HUES48 (cell line): Measurements from ENCODE around the gene CNPY4.

Experiments
- H3K27ac ChIP-seq: one replicate; pipeline ENCODE4 v1.7.0; 2013; ENCODE audit warnings: low read depth, low read length, inconsistent platforms
- H3K27me3 ChIP-seq: 2 replicates; pipeline ENCODE4 v1.6.1; 2013; ENCODE audit warnings: mild to moderate bottlenecking, low read length; ENCODE audit not compliant: control insufficient read depth, insufficient read depth
- H3K36me3 ChIP-seq: 2 replicates; pipeline ENCODE4 v1.6.1; 2013; ENCODE audit warnings: low read length; ENCODE audit not compliant: control insufficient read depth, insufficient read depth
- H3K4me1 ChIP-seq: 2 replicates; pipeline ENCODE4 v1.6.1; 2013; ENCODE audit warnings: mild to moderate bottlenecking, low read length; ENCODE audit not compliant: control insufficient read depth, insufficient read depth
- H3K4me3 ChIP-seq: 2 replicates; pipeline ENCODE4 v1.5.1; 2013; ENCODE audit warnings: mild to moderate bottlenecking, low read depth, low read length
- H3K9ac ChIP-seq: 2 replicates; pipeline ENCODE4 v1.6.1; 2013; ENCODE audit warnings: mild to moderate bottlenecking, low read depth, low read length, moderate library complexity
- H3K9me3 ChIP-seq: 2 replicates; pipeline ENCODE4 v1.6.1; 2013; ENCODE audit warnings: low read length; ENCODE audit not compliant: control insufficient read depth, insufficient read depth

CNPY4 gene

DNA sequence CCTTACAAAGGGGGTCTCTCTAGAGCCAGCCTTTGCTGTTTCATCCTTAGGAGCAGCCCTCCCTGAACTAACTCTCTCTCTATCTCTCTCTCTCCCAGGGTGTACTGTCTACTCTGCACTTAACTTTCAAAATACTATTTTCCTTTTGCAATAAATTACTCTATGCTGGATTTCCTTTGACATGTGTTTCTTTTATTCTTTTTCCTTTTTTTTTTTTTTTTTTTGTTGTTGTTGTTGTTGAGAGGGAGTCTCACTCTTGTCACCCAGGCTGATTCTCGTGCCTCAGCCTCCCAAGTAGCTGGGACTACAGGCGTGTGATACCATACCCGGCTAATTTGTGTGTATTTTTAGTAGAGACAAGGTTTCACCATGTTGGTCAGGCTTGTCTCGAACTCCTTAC is 36.5 kb upstream of the CNPY4 start:
- Histone ChIP-seq H3K27ac (peak overlapping the region; percentile 88), H3K4me3 (peak overlapping the region; percentile 88)

GRCh38 chr7:100085515-100085914 is 33.9 kb upstream of the CNPY4 start:
- Histone ChIP-seq H3K4me3 (no peak overlapping the region), H3K36me3 (peaks cover 4% of the 10 kb centered on the region), H3K9ac (no peak overlapping the region), H3K9me3 (no peaks in the 10 kb centered on the region), H3K4me1 (peaks cover 17% of the 10 kb centered on the region), H3K27me3 (no peaks in the 10 kb centered on the region), H3K27ac (no peak overlapping the region)

More for the DNA sequence above, 36.5 kb upstream of the CNPY4 start:
- no peaks in the 10 kb centered on the region for H3K9me3 ChIP-seq
- peak overlapping the region; percentile 60; the same call in 1 of the 2 replicates for H3K9ac ChIP-seq
- H3K4me1 ChIP-seq = peaks cover 16% of the 10 kb centered on the region
- H3K27me3 ChIP-seq = no peaks in the 10 kb centered on the region
- peaks cover 21% of the 10 kb centered on the region for H3K36me3 ChIP-seq

- H3K9ac ChIP-seq = no peak overlapping the region
- H3K4me3 ChIP-seq = no peak overlapping the region
- H3K4me1 ChIP-seq = peaks cover 17% of the 10 kb centered on the region
- no peaks in the 10 kb centered on the region for H3K9me3 ChIP-seq
- no peaks in the 10 kb centered on the region for H3K27me3 ChIP-seq
- peak overlapping the region; percentile 91 for H3K27ac ChIP-seq
- H3K36me3 ChIP-seq = peaks cover 21% of the 10 kb centered on the region
Observed at GRCh38 chr7:100087055-100087750, 32.2 kb upstream of the CNPY4 start.

DNA sequence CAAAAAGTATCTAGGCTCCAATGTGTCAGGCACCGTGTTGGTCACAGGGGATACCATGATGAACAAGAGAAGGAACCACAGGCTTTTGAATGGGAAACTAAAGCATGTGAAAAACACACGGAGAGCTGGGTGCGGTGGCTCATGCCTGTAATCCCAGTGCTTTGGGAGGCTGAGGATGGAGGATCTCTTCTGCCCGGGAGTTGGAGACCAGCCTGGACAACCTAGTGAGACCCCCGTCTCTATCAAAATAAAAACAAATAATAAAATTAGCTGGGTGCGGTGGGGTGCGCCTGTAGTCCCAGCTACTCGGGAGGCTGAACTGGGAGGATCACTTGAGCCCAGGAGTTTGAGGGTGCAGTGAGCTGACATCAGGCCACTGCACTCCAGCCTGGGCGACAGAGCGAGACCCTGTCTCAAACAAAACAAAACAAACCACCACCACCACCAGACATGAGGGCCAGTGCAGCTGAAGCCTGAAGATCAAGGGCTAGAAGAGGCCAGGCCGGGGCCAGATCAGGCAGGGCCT is 31.3 kb upstream of the CNPY4 start:
- Histone ChIP-seq H3K27me3 (no peaks in the 10 kb centered on the region), H3K4me3 (peak overlapping the region; percentile 95), H3K27ac (peak overlapping the region; percentile 91), H3K36me3 (peaks cover 30% of the 10 kb centered on the region), H3K9me3 (no peaks in the 10 kb centered on the region), H3K9ac (peak overlapping the region; percentile 61), H3K4me1 (peaks cover 11% of the 10 kb centered on the region)

- Histone ChIP-seq H3K4me3 (peak within 1 kb of the TSS; percentile 95), H3K36me3 (peaks cover 37% of the 10 kb centered on the region), H3K9me3 (no peaks in the 10 kb centered on the region), H3K9ac (peak within 1 kb of the TSS; percentile 91), H3K27me3 (no peaks in the 10 kb centered on the region), H3K4me1 (peaks cover 7% of the 10 kb centered on the region; the same call in 1 of the 2 replicates), H3K27ac (peak within 1 kb of the TSS; percentile 91)
Observed at GRCh38 chr7:100088621-100089457, 30.6 kb upstream of the CNPY4 start, which contains the start of gene COPS6. COPS6 (plus strand) TSS chr7:100088969; CDS start chr7:100088991, 22 bp downstream.

DNA sequence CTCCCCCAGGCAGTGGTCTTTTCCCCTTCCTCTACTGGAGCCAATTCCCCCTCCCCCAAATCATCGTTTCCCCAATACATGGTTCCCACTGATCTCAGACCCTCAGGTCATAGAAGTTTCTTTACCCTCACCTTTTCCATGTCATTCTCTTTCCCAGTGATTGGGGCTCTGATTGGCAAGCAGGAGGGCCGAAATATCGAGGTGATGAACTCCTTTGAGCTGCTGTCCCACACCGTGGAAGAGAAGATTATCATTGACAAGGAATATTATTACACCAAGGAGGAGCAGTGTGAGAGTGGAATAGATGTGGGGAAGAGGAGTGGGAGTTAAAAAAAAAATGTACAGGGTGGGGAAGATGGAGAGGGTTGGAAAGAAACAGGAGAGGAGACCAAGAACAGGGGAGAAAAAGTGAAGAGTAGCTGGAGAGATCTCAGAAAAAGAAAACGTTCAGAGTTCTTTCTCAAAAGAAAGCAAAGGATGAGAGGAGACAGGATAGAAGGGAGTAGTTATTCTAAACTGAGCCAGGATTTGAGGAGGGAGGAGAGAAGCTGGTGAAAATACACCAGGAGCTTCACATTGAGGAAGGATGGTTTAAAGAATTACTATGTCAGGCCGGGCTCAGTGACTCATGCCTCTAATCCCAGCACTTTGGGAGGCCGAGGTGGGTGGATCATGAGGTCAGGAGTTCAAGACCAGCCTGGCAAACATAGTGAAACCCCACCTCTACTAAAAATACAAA is 29.8 kb upstream of the CNPY4 start:
- Histone ChIP-seq H3K4me1 (peaks cover 7% of the 10 kb centered on the region; the same call in 1 of the 2 replicates), H3K9ac (peak overlapping the region; percentile 91), H3K27me3 (no peaks in the 10 kb centered on the region), H3K4me3 (peak overlapping the region; percentile 95), H3K27ac (peak overlapping the region; percentile 91), H3K36me3 (peaks cover 45% of the 10 kb centered on the region), H3K9me3 (no peaks in the 10 kb centered on the region)

- no peak overlapping the region for H3K9ac ChIP-seq
- no peaks in the 10 kb centered on the region for H3K9me3 ChIP-seq
- peaks cover 7% of the 10 kb centered on the region; the same call in 1 of the 2 replicates for H3K4me1 ChIP-seq
- H3K27me3 ChIP-seq = no peaks in the 10 kb centered on the region
- no peak overlapping the region for H3K4me3 ChIP-seq
- peak overlapping the region; percentile 46 for H3K27ac ChIP-seq
- H3K36me3 ChIP-seq = peaks cover 56% of the 10 kb centered on the region
Observed at GRCh38 chr7:100090527-100091410, 28.7 kb upstream of the CNPY4 start.

GRCh38 chr7:100091411-100092181 is 27.8 kb upstream of the CNPY4 start:
- no peak overlapping the region for H3K9ac ChIP-seq
- peak overlapping the region; percentile 46 for H3K27ac ChIP-seq
- H3K27me3 ChIP-seq = no peaks in the 10 kb centered on the region
- peaks cover 7% of the 10 kb centered on the region; the same call in 1 of the 2 replicates for H3K4me1 ChIP-seq
- H3K9me3 ChIP-seq = no peaks in the 10 kb centered on the region
- H3K4me3 ChIP-seq = no peak overlapping the region
- peaks cover 64% of the 10 kb centered on the region for H3K36me3 ChIP-seq

DNA sequence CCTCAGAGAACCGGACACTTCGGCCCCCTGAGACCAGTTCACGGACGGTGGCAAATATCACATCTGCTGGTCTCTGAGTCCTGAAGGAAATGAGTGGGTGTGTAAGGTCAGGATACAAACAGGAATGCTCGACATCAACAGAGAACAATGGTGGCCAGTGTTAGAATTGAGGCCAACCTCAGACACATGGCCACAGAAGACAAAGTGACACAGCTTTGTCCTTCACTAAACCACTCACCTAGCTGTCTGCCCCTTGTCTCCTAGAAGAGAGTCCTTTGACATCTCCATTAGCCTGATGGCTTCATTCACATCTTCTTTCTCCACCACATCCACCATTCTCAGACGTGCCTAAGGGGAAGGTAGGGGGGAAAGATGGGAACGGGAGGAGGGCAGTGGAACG is 26.4 kb upstream of the CNPY4 start:
- H3K4me3 ChIP-seq = no peak overlapping the region
- no peaks in the 10 kb centered on the region for H3K27me3 ChIP-seq
- peaks cover 5% of the 10 kb centered on the region; the same call in 1 of the 2 replicates for H3K4me1 ChIP-seq
- H3K9ac ChIP-seq = no peak overlapping the region
- peaks cover 77% of the 10 kb centered on the region for H3K36me3 ChIP-seq
- peak overlapping the region; percentile 46 for H3K27ac ChIP-seq
- no peaks in the 10 kb centered on the region for H3K9me3 ChIP-seq
